K562 (cell line): ENCODE results near the gene MAP4K1. TPM values are rescaled to one million over a fixed set of nuclear protein-coding genes. Genes with fewer than 3 reads are reported as not detected.

ENCODE experiments used
- BRD4 ChIP-seq: fragments of 200-600 bp; sonication (generic); IDR thresholded peaks from 2 replicates; pipeline ENCODE4 v1.6.1; 2017; ENCODE audit warnings: inconsistent platforms
- CHD2 ChIP-seq: IDR thresholded peaks from 2 replicates; pipeline ENCODE4 v1.6.1; 2011; ENCODE audit warnings: low read depth, low read length
- GABPA ChIP-seq: fragments of 200-800 bp; sonication (Bioruptor generic); conservative IDR thresholded peaks from 2 replicates; pipeline ENCODE4 v1.6.1; 2016; ENCODE audit warnings: low read depth, missing genetic modification characterization, missing compliant biosample characterization
- HDAC8 ChIP-seq: fragments of 450-650 bp; IDR thresholded peaks from 2 replicates; pipeline ENCODE4 v1.6.1; 2016; ENCODE audit warnings: mild to moderate bottlenecking, missing genetic modification characterization, moderate library complexity, missing compliant biosample characterization
- HMGN3 ChIP-seq: IDR thresholded peaks from 2 replicates; pipeline ENCODE4 v1.6.1; 2011; ENCODE audit warnings: borderline replicate concordance, low read depth, mild to moderate bottlenecking, mixed read lengths, low read length; ENCODE audit not compliant: insufficient read length; ENCODE audit errors: extremely low read depth
- ILK ChIP-seq: fragments of 450-650 bp; IDR thresholded peaks from 2 replicates; pipeline ENCODE4 v1.6.1; 2016; ENCODE audit warnings: missing genetic modification characterization, low read depth, mild to moderate bottlenecking, missing compliant biosample characterization, moderate library complexity, borderline replicate concordance
- KLF10 ChIP-seq: fragments of 250-450 bp; sonication (Bioruptor Pico); IDR thresholded peaks from 2 replicates; pipeline ENCODE4 v1.6.1; 2021; ENCODE audit warnings: matching md5 sums
- LARP7 ChIP-seq: fragments of 450-650 bp; IDR thresholded peaks from 2 replicates; pipeline ENCODE4 v1.6.1; 2016
- MAFK ChIP-seq: IDR thresholded peaks from 2 replicates; pipeline ENCODE4 v1.6.1; 2011; ENCODE audit warnings: low read length, improper control_type of control experiment
- NCOA4 ChIP-seq: fragments of 450-650 bp; IDR thresholded peaks from 2 replicates; pipeline ENCODE4 v1.6.1; 2018; ENCODE audit warnings: mild to moderate bottlenecking; ENCODE audit not compliant: partially characterized antibody
- SETDB1 ChIP-seq: IDR thresholded peaks from one replicate; pipeline ENCODE4 v1.6.1; 2012; ENCODE audit warnings: low read length, control low read depth, inconsistent platforms
- SMC3 ChIP-seq: conservative IDR thresholded peaks from 2 replicates; pipeline ENCODE4 v1.6.1; 2011; ENCODE audit warnings: low read depth, low read length, improper control_type of control experiment; ENCODE audit not compliant: insufficient read depth
- SNRNP70 ChIP-seq: fragments of 200-400 bp; formaldehyde crosslinking; optimal IDR thresholded peaks from 2 replicates; pipeline ENCODE3; 2017; ENCODE audit warnings: low read depth, low read length
- SRSF9 ChIP-seq: fragments of 200-400 bp; formaldehyde crosslinking; IDR thresholded peaks from 2 replicates; pipeline ENCODE4 v1.6.1; 2017; ENCODE audit warnings: low read depth, low read length, borderline replicate concordance
- ZNF212 ChIP-seq: fragments of 450-650 bp; formaldehyde crosslinking; IDR thresholded peaks from 2 replicates; pipeline ENCODE4 v1.4.0; 2020; ENCODE audit warnings: mild to moderate bottlenecking
- ZNF589 ChIP-seq: fragments of 200-800 bp; sonication (Bioruptor generic); IDR thresholded peaks from 2 replicates; pipeline ENCODE4 v1.6.1; 2016; ENCODE audit warnings: low read depth, missing genetic modification characterization, missing compliant biosample characterization
- ZNF785 ChIP-seq: fragments of 250-450 bp; sonication (Bioruptor Pico); IDR thresholded peaks from 2 replicates; pipeline ENCODE4 v1.4.0; 2020; ENCODE audit warnings: mild to moderate bottlenecking
- polyA plus RNA-seq, 8 experiments: library from polyadenylated mRNA; depleted of rRNA in 4 of 8; stranded (reverse) in 5 of 8; unstranded in 3 of 8; fragments of >200 nt; fragmentation: Nextera tagmentation in 2 of 8; fragmentation: Illumina TruSeq in 1 of 8; extraction: Ambion mirVana in 2 of 8; extraction: Trizol in 1 of 8; gene quantifications; 2 replicates each; pipeline versions ENCODE4 v1.2.1 to v1.2.3, GENCODE V29; 2011 to 2014; ENCODE audit warnings: inconsistent platforms in 1 of 8, missing spikeins in 1 of 8
- total RNA-seq, 7 experiments: library from RNA; depleted of rRNA in 6 of 7; stranded (reverse); fragments of >200 nt in 6 of 7; fragmentation: Illumina TruSeq in 2 of 7; extraction: Trizol in 2 of 7; gene quantifications; 2 replicates each; pipeline versions ENCODE4 v1.2.1 to v1.2.3, GENCODE V29; 2011 to 2021; ENCODE audit warnings: low replicate concordance in 1 of 7
- TF ChIP-seq, protein P1 (sequence below): fragments of 450-650 bp; IDR thresholded peaks from one replicate; pipeline ENCODE4 v1.6.1; 2018; ENCODE audit warnings: mild to moderate bottlenecking, moderate library complexity; ENCODE audit not compliant: partially characterized antibody
- TF ChIP-seq, protein P2 (sequence below): fragments of 450-650 bp; IDR thresholded peaks from 2 replicates; pipeline ENCODE4 v1.6.1; 2016
- TF ChIP-seq, protein P3 (sequence below): fragments of 250-450 bp; sonication (Bioruptor Pico); IDR thresholded peaks from 2 replicates; pipeline ENCODE4 v1.8.0; 2021; ENCODE audit warnings: borderline replicate concordance, mild to moderate bottlenecking, moderate library complexity; ENCODE audit not compliant: poor library complexity, severe bottlenecking
- TF ChIP-seq, protein P4 (sequence below): fragments of 450-650 bp; conservative IDR thresholded peaks from 2 replicates; pipeline ENCODE4 v1.6.1; 2016; ENCODE audit warnings: missing genetic modification characterization, low read depth, mild to moderate bottlenecking, control low read depth, missing compliant biosample characterization
- TF ChIP-seq, protein P5 (sequence below): sonication (generic); formaldehyde crosslinking; IDR thresholded peaks from 2 replicates; pipeline ENCODE4 v1.8.1; 2023; ENCODE audit warnings: mild to moderate bottlenecking, missing genetic modification reagents
- TF ChIP-seq, protein P6 (sequence below): fragments of 250-450 bp; sonication (Bioruptor Pico); IDR thresholded peaks from 2 replicates; pipeline ENCODE4 v1.9.0; 2021; ENCODE audit warnings: mild to moderate bottlenecking

MAP4K1 gene
- total and polyA plus RNA-seq, 9 of the 15 experiments (the other 6 are each of a cell fraction or from before 2014, with no cell fraction given), result 0.14 to 3.2 (median 0.73) TPM; not detected in 1

DNA sequence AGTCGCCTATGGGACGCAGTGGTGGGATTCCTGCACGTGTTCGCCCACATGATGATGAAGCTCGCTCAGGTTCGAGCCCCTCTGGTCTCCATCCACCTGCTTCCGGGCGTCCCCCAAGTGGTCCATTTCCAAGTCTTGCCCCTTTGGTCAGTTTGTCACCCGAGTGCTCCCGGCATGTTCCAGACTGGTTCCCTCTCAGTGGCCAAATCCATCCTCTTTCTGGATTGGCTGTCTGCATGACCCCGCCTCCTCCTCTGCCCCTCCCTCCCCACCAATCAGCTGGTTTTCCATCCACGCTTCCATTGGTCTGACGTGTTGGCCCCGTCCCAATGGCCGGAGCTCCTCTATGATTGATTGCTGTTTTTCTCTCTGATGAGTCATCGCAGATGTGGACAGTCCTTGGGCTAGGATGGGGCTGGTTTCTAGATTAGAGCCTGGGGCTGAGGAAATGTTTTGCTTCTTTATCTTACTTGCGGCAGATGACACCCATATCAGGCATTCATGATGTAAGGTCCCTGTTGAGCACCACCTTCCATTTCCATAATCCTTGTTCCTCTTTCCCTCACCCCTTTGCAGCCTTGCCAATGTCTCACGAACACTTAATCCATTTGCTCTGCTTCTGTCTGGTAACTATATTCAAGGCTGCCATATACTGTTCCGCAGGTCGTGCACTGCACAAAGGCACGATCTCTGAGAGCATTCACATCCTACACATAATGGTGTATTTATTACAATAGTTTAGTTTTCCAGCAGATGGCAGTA lies 73.8 kb downstream of the MAP4K1 start (continued):
- TF ChIP-seq, protein P1, sequence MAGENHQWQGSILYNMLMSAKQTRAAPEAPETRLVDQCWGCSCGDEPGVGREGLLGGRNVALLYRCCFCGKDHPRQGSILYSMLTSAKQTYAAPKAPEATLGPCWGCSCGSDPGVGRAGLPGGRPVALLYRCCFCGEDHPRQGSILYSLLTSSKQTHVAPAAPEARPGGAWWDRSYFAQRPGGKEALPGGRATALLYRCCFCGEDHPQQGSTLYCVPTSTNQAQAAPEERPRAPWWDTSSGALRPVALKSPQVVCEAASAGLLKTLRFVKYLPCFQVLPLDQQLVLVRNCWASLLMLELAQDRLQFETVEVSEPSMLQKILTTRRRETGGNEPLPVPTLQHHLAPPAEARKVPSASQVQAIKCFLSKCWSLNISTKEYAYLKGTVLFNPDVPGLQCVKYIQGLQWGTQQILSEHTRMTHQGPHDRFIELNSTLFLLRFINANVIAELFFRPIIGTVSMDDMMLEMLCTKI, result no peak
- no peak for TF ChIP-seq SRSF9
- TF ChIP-seq, protein P2, sequence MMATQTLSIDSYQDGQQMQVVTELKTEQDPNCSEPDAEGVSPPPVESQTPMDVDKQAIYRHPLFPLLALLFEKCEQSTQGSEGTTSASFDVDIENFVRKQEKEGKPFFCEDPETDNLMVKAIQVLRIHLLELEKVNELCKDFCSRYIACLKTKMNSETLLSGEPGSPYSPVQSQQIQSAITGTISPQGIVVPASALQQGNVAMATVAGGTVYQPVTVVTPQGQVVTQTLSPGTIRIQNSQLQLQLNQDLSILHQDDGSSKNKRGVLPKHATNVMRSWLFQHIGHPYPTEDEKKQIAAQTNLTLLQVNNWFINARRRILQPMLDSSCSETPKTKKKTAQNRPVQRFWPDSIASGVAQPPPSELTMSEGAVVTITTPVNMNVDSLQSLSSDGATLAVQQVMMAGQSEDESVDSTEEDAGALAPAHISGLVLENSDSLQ, result peak; percentile 99
- TF ChIP-seq ZNF785, result no peak
- no peak; the same call in 1 of the 2 replicates for TF ChIP-seq BRD4
- no peak for TF ChIP-seq ILK (tag)
- TF ChIP-seq HMGN3, result no peak
- TF ChIP-seq GABPA (tag), result peak; percentile 65; the same call in 1 of the 2 replicates
- TF ChIP-seq SETDB1, result no peak
- peak; percentile 50; the same call in 1 of the 2 replicates for TF ChIP-seq ZNF589 (CRISPR knock-in tag)
- TF ChIP-seq, protein P3, sequence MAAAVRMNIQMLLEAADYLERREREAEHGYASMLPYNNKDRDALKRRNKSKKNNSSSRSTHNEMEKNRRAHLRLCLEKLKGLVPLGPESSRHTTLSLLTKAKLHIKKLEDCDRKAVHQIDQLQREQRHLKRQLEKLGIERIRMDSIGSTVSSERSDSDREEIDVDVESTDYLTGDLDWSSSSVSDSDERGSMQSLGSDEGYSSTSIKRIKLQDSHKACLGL (CRISPR knock-in tag), result no peak
- TF ChIP-seq SMC3, result peak; percentile 51
- no peak for TF ChIP-seq SNRNP70
- TF ChIP-seq NCOA4, result no peak
- no peak for TF ChIP-seq HDAC8
- TF ChIP-seq, protein P4, sequence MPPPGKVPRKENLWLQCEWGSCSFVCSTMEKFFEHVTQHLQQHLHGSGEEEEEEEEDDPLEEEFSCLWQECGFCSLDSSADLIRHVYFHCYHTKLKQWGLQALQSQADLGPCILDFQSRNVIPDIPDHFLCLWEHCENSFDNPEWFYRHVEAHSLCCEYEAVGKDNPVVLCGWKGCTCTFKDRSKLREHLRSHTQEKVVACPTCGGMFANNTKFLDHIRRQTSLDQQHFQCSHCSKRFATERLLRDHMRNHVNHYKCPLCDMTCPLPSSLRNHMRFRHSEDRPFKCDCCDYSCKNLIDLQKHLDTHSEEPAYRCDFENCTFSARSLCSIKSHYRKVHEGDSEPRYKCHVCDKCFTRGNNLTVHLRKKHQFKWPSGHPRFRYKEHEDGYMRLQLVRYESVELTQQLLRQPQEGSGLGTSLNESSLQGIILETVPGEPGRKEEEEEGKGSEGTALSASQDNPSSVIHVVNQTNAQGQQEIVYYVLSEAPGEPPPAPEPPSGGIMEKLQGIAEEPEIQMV (tag), result no peak; the same call in 1 of the 2 replicates
- TF ChIP-seq, protein P5, sequence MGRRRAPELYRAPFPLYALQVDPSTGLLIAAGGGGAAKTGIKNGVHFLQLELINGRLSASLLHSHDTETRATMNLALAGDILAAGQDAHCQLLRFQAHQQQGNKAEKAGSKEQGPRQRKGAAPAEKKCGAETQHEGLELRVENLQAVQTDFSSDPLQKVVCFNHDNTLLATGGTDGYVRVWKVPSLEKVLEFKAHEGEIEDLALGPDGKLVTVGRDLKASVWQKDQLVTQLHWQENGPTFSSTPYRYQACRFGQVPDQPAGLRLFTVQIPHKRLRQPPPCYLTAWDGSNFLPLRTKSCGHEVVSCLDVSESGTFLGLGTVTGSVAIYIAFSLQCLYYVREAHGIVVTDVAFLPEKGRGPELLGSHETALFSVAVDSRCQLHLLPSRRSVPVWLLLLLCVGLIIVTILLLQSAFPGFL (CRISPR knock-in tag), result no peak
- TF ChIP-seq MAFK, result peak; percentile 82
- no peak for TF ChIP-seq ZNF212
- TF ChIP-seq, protein P6, sequence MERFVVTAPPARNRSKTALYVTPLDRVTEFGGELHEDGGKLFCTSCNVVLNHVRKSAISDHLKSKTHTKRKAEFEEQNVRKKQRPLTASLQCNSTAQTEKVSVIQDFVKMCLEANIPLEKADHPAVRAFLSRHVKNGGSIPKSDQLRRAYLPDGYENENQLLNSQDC (CRISPR knock-in tag), result no peak
- TF ChIP-seq LARP7, result no peak; the same call in 1 of the 2 replicates
- TF ChIP-seq CHD2, result peak; percentile 62
- TF ChIP-seq KLF10, result no peak
